ENCODE results near the gene GDPD4.

Gene GDPD4

DNA sequence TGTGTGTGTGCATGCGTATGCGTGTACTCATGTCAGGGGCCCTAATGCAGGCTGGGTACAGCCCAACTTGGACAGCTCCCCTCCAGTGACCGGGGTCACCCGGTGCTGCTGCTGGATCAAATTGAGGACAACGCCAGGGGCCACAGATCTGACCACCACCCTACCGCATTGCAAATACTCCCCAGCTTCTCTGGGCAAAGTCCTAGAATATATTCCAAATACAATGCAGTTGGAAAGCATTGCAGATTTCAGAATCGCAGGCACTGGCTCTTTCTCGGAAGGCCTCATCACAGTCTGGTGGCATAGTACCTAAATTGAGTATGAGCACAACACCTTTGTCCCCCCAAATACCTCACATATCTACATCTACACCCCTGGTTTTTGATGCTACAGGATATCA is 130.2 kb downstream of the GDPD4 start:
- no peak for DNase-seq (ENCODE audit: low spot score)
- H3K27ac ChIP-seq = no peak overlapping the region
- ChIA-PET CTCF (interaction anchor here (1.0 kb wide), 1 partner anchor 17 kb away, joined by 3 read pairs; no protein-coding TSS in a partner anchor), POLR2A (ENCODE audit: low non-redundant PET) (no interaction called here)
- TF ChIP-seq, protein P1, sequence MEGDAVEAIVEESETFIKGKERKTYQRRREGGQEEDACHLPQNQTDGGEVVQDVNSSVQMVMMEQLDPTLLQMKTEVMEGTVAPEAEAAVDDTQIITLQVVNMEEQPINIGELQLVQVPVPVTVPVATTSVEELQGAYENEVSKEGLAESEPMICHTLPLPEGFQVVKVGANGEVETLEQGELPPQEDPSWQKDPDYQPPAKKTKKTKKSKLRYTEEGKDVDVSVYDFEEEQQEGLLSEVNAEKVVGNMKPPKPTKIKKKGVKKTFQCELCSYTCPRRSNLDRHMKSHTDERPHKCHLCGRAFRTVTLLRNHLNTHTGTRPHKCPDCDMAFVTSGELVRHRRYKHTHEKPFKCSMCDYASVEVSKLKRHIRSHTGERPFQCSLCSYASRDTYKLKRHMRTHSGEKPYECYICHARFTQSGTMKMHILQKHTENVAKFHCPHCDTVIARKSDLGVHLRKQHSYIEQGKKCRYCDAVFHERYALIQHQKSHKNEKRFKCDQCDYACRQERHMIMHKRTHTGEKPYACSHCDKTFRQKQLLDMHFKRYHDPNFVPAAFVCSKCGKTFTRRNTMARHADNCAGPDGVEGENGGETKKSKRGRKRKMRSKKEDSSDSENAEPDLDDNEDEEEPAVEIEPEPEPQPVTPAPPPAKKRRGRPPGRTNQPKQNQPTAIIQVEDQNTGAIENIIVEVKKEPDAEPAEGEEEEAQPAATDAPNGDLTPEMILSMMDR (conservative IDR thresholded peaks at IDR 0.05; ENCODE audit: low read depth) = no peak

DNA sequence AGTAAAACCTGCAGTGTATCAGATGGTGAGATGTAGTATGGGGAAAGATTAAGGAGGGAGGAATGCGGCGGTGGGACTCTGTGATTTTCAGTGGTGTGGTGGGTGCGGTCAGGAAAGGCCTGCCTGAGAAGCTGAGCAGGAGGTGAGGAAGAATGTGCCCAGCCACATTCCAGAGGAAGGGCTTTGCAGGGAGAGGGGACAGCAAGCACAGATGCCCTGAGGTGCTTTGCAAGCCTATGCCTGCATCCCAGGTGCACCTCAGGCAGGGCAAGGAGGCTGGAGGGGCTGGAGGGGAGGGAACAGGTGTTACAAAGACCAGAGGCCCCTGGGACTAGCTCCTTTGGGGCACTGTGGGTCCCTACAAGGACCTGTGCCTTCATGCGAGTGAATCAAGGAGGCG is 131.4 kb downstream of the GDPD4 start:
- POLR2A ChIA-PET (ENCODE audit: low non-redundant PET) = no interaction called here
- TF ChIP-seq, protein P1 (conservative IDR thresholded peaks at IDR 0.05; ENCODE audit: low read depth) = no peak

DNA sequence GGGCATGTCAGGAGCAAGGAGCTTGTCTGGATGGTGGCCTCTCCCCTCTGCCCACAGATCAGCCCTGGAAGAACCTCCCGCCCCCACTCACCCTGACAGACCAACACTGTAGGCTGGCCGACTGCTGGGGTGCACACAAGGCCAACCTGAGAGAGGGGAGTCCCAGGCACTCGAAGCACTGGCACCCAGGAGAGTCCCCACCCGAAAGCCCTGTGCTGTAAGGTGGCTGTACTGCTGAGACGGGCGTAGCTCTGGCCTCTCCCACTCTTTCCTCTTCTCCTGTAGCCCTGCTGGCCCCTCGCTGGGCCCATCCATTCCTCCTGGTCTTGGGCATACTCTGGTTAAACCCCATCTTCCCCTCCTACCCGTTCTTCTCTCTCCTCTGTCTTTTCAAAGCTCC is 133.7 kb downstream of the GDPD4 start:
- DNase-seq (ENCODE audit: low spot score) = no peak
- ChIA-PET CTCF (no interaction called here), POLR2A (ENCODE audit: low non-redundant PET) (no interaction called here)
- H3K27ac ChIP-seq = no peak overlapping the region
- TF ChIP-seq, protein P1 (conservative IDR thresholded peaks at IDR 0.05; ENCODE audit: low read depth) = no peak

More for the DNA sequence above, 131.4 kb downstream of the GDPD4 start:
- no peak overlapping the region for H3K27ac ChIP-seq
- no peak for DNase-seq (ENCODE audit: low spot score)
- CTCF ChIA-PET = interaction anchor here (0.6 to 0.7 kb wide), 2 partner anchors 38 to 43 kb away, joined by 3 read pairs; no protein-coding TSS in a partner anchor

DNA sequence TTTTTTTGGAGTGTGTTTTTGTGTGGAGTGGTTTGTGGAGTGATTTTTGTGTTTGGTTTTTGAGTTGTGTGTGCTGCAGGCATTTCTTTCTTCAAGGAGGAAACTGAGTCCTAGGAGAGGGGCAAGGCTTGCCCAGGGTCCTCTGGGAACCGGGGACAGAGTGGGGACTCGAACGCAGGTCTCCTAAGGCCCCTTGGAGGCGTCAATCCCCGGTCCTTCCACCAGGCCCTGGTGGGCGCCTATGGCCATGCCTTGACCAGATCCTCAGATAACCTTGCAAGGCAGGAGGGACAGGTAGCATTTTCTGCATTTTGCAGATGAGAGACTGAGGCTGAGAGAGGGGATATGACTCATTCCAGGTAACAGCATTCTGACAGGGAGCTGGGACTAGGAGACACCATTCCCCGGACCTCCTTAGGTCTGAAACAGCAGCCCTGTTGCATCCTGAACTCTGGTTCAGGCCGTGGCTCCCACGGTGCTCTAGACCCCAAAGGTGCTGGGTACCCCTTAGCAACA is 134.3 kb downstream of the GDPD4 start:
- no peak for DNase-seq (ENCODE audit: low spot score)
- CTCF ChIA-PET = no interaction called here
- TF ChIP-seq, protein P1 (conservative IDR thresholded peaks at IDR 0.05; ENCODE audit: low read depth) = no peak
- no peak overlapping the region for H3K27ac ChIP-seq
- POLR2A ChIA-PET (ENCODE audit: low non-redundant PET) = no interaction called here

All from RWPE1 (cell line).